A549 (cell line): ENCODE data around the gene FGFR3.

ENCODE experiments used
- CTCF ChIP-seq: fragments of >200 bp; sonication (Bioruptor Twin); formaldehyde crosslinking; IDR thresholded peaks from 3 replicates; pipeline ENCODE4 v1.5.1; 2016
- MAFK ChIP-seq: fragments of 450-650 bp; IDR thresholded peaks from 2 replicates; pipeline ENCODE4 v1.6.1; 2014; ENCODE audit not compliant: partially characterized antibody
- RAD21 ChIP-seq, 2 experiments: fragments of >200 bp in 1 of 2; sonication (Bioruptor Twin) in 1 of 2; formaldehyde crosslinking in 1 of 2; IDR thresholded peaks in 1 of 2; conservative IDR thresholded peaks in 1 of 2; 2 replicates in 1 of 2; 3 replicates in 1 of 2; pipeline ENCODE4 v1.6.1; 2012 to 2018; ENCODE audit warnings: inconsistent platforms in 1 of 2
- USF2 ChIP-seq: fragments of 450-650 bp; IDR thresholded peaks from 2 replicates; pipeline ENCODE4 v1.6.1; 2014; ENCODE audit warnings: antibody characterized with exemption
- ZNF302 ChIP-seq: fragments of 250-450 bp; sonication (Bioruptor Pico); IDR thresholded peaks from 2 replicates; pipeline ENCODE4 v1.9.0; 2021; ENCODE audit warnings: inconsistent platforms, mild to moderate bottlenecking, moderate library complexity

- TF ChIP-seq RAD21 (conservative IDR thresholded peaks at IDR 0.05 in 1 of 2, IDR thresholded peaks at IDR 0.05 in 1 of 2) (no peak), MAFK (no peak), CTCF (no peak), USF2 (no peak), ZNF302 (CRISPR knock-in tag) (no peak)
These were observed 41.1 kb downstream of the FGFR3 start for GRCh38 chr4:1834047-1834775.
